WTC11 (cell line): ENCODE measurements around the gene PARP3. TPM values are rescaled to one million over a fixed set of nuclear protein-coding genes. Genes with fewer than 3 reads are reported as not detected.

Experiments
- ATAC-seq: fragments of 200-7000 bp; cut with Tn5 transposase; 2 replicates; pipeline ENCODE4 v1.10.0; 2021; ENCODE audit warnings: mild to moderate bottlenecking, moderate library complexity
- CTCF ChIA-PET: fragments of 300-600 bp; sonication (Branson Sonifier 250); formaldehyde crosslinking; loops from one replicate; lab custom pipeline; 2021; ENCODE audit warnings: antibody characterized with exemption; lab: Charles Lee
- POLR2A ChIA-PET: fragments of 350-600 bp; sonication (Branson Sonifier 250); formaldehyde crosslinking; loops from one replicate; lab custom pipeline; 2021; ENCODE audit warnings: antibody characterized with exemption; lab: Charles Lee
- DNase-seq: peaks from one replicate; pipeline ENCODE4 v3.0.0; 2021; ENCODE audit warnings: low spot score
- H3K27ac Mint-ChIP-seq: 2 replicates; pipeline ENCODE4 v1.8.0; 2021; ENCODE audit warnings: mixed read lengths
- H3K27me3 Mint-ChIP-seq: 2 replicates; pipeline ENCODE4 v1.8.0; 2021; ENCODE audit warnings: low read depth, mild to moderate bottlenecking, moderate library complexity, mixed read lengths
- H3K36me3 Mint-ChIP-seq: 2 replicates; pipeline ENCODE4 v1.8.0; 2021; ENCODE audit warnings: mixed read lengths
- H3K4me1 Mint-ChIP-seq: 2 replicates; pipeline ENCODE4 v1.8.0; 2022; ENCODE audit warnings: mixed read lengths
- H3K4me3 Mint-ChIP-seq: 2 replicates; pipeline ENCODE4 v1.8.0; 2021; ENCODE audit warnings: mild to moderate bottlenecking, moderate library complexity, mixed read lengths
- H3K9me3 Mint-ChIP-seq: 2 replicates; pipeline ENCODE4 v1.8.0; 2021; ENCODE audit warnings: mixed read lengths
- ELF4 ChIP-seq: sonication (generic); formaldehyde crosslinking; IDR thresholded peaks from 2 replicates; pipeline ENCODE4 v1.8.1; 2022; ENCODE audit warnings: low read depth, mild to moderate bottlenecking, moderate library complexity, missing genetic modification reagents
- ESRRA ChIP-seq: sonication (generic); formaldehyde crosslinking; IDR thresholded peaks from 2 replicates; pipeline ENCODE4 v1.8.1; 2022; ENCODE audit warnings: mild to moderate bottlenecking, missing genetic modification reagents, borderline replicate concordance
- FOXP1 ChIP-seq: sonication (generic); formaldehyde crosslinking; IDR thresholded peaks from 2 replicates; pipeline ENCODE4 v1.8.0; 2022; ENCODE audit warnings: missing genetic modification reagents, mild to moderate bottlenecking, moderate library complexity, borderline replicate concordance
- HMGA2 ChIP-seq: fragments of 250-450 bp; sonication (Bioruptor Pico); IDR thresholded peaks from 2 replicates; pipeline ENCODE4 v1.4.0; 2021; ENCODE audit warnings: mild to moderate bottlenecking, moderate library complexity
- SMAD3 ChIP-seq: sonication (generic); formaldehyde crosslinking; IDR thresholded peaks from 2 replicates; pipeline ENCODE4 v1.8.0; 2022; ENCODE audit warnings: missing genetic modification reagents, mild to moderate bottlenecking, borderline replicate concordance
- ZNF396 ChIP-seq: fragments of 250-450 bp; sonication (Bioruptor Pico); IDR thresholded peaks from 2 replicates; pipeline ENCODE4 v1.8.0; 2021; ENCODE audit warnings: mild to moderate bottlenecking, moderate library complexity, borderline replicate concordance
- total RNA-seq: library from RNA; stranded (reverse); gene quantifications from 3 replicates; pipeline ENCODE4 v1.2.3, GENCODE V29; 2021
- TF ChIP-seq, protein P1 (sequence below): sonication (generic); formaldehyde crosslinking; IDR thresholded peaks from 2 replicates; pipeline ENCODE4 v1.8.0; 2023; ENCODE audit warnings: missing genetic modification reagents, mild to moderate bottlenecking, borderline replicate concordance
- TF ChIP-seq, protein P2 (sequence below): sonication (generic); formaldehyde crosslinking; IDR thresholded peaks from 2 replicates; pipeline ENCODE4 v1.8.1; 2022; ENCODE audit warnings: low read depth, mild to moderate bottlenecking, moderate library complexity, missing genetic modification reagents, borderline replicate concordance
- TF ChIP-seq, protein P3 (sequence below): sonication (generic); formaldehyde crosslinking; IDR thresholded peaks from 2 replicates; pipeline ENCODE4 v1.8.0; 2023; ENCODE audit warnings: mild to moderate bottlenecking, missing genetic modification reagents
- TF ChIP-seq, protein P4 (sequence below): sonication (generic); formaldehyde crosslinking; IDR thresholded peaks from 2 replicates; pipeline ENCODE4 v1.8.0; 2023; ENCODE audit warnings: missing genetic modification reagents
- TF ChIP-seq, protein P5 (sequence below): sonication (generic); formaldehyde crosslinking; IDR thresholded peaks from 2 replicates; pipeline ENCODE4 v1.8.1; 2023; ENCODE audit warnings: mild to moderate bottlenecking, missing genetic modification reagents
- TF ChIP-seq, protein P6 (sequence below): sonication (generic); formaldehyde crosslinking; IDR thresholded peaks from 2 replicates; pipeline ENCODE4 v1.8.1; 2022; ENCODE audit warnings: mild to moderate bottlenecking, missing genetic modification reagents, moderate library complexity, borderline replicate concordance
- TF ChIP-seq, protein P7 (sequence below): sonication (generic); formaldehyde crosslinking; IDR thresholded peaks from 2 replicates; pipeline ENCODE4 v1.8.0; 2022; ENCODE audit warnings: mild to moderate bottlenecking, missing genetic modification reagents
- TF ChIP-seq, protein P8 (sequence below): sonication (generic); formaldehyde crosslinking; IDR thresholded peaks from 2 replicates; pipeline ENCODE4 v1.8.1; 2023; ENCODE audit warnings: mild to moderate bottlenecking, missing genetic modification reagents, moderate library complexity
- TF ChIP-seq, protein P9 (sequence below): fragments of 250-450 bp; sonication (Bioruptor Pico); IDR thresholded peaks from 2 replicates; pipeline ENCODE4 v1.9.0; 2021; ENCODE audit warnings: mild to moderate bottlenecking
- TF ChIP-seq, protein P10 (sequence below): fragments of 250-450 bp; sonication (Bioruptor Pico); IDR thresholded peaks from 2 replicates; pipeline ENCODE4 v2.1.2; 2022; ENCODE audit warnings: mild to moderate bottlenecking, moderate library complexity
- TF ChIP-seq, protein P11 (sequence below): fragments of 250-450 bp; sonication (Bioruptor Pico); IDR thresholded peaks from 2 replicates; pipeline ENCODE4 v1.9.0; 2021; ENCODE audit warnings: moderate library complexity, mild to moderate bottlenecking, inconsistent platforms, borderline replicate concordance

PARP3 gene
- total RNA-seq, 1 experiment from 2014 or later: 2.9 TPM

DNA sequence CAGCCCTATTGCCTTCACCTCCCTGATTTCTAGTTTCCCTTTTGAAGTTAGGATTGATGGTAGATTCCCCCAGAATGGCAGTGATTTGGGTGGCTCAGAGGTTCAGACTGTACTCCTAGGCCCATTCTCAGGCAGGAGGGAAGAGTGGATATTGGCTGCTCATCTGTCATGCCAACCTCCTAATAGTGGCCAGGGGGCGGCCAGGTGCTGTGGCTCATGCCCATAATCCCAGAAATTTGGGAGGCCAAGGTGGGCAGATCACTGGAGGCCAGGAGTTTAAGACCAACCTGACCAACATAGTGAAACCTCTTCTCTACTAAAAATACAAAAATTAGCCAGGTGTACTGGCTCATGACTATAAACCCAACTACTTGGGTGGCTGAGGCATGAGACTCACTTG, 11.7 kb upstream of the PARP3 start:
- no peak for ATAC-seq
- CTCF ChIA-PET: interaction anchor here (1.3 kb wide), 1 partner anchor 11 kb away, joined by 6 read pairs; the partner anchor contains the start of gene RRP9

More for the DNA sequence above, 11.7 kb upstream of the PARP3 start:
- Mint-ChIP-seq H3K36me3 (peaks cover 25% of the 10 kb centered on the region), H3K9me3 (no peaks in the 10 kb centered on the region), H3K4me1 (no peaks in the 10 kb centered on the region), H3K4me3 (no peak overlapping the region), H3K27ac (no peak overlapping the region), H3K27me3 (no peaks in the 10 kb centered on the region)
- POLR2A ChIA-PET: no interaction called here
- no peak for DNase-seq
- TF ChIP-seq, protein P1, sequence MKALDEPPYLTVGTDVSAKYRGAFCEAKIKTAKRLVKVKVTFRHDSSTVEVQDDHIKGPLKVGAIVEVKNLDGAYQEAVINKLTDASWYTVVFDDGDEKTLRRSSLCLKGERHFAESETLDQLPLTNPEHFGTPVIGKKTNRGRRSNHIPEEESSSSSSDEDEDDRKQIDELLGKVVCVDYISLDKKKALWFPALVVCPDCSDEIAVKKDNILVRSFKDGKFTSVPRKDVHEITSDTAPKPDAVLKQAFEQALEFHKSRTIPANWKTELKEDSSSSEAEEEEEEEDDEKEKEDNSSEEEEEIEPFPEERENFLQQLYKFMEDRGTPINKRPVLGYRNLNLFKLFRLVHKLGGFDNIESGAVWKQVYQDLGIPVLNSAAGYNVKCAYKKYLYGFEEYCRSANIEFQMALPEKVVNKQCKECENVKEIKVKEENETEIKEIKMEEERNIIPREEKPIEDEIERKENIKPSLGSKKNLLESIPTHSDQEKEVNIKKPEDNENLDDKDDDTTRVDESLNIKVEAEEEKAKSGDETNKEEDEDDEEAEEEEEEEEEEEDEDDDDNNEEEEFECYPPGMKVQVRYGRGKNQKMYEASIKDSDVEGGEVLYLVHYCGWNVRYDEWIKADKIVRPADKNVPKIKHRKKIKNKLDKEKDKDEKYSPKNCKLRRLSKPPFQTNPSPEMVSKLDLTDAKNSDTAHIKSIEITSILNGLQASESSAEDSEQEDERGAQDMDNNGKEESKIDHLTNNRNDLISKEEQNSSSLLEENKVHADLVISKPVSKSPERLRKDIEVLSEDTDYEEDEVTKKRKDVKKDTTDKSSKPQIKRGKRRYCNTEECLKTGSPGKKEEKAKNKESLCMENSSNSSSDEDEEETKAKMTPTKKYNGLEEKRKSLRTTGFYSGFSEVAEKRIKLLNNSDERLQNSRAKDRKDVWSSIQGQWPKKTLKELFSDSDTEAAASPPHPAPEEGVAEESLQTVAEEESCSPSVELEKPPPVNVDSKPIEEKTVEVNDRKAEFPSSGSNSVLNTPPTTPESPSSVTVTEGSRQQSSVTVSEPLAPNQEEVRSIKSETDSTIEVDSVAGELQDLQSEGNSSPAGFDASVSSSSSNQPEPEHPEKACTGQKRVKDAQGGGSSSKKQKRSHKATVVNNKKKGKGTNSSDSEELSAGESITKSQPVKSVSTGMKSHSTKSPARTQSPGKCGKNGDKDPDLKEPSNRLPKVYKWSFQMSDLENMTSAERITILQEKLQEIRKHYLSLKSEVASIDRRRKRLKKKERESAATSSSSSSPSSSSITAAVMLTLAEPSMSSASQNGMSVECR (CRISPR knock-in tag): no peak
- TF ChIP-seq, protein P2, sequence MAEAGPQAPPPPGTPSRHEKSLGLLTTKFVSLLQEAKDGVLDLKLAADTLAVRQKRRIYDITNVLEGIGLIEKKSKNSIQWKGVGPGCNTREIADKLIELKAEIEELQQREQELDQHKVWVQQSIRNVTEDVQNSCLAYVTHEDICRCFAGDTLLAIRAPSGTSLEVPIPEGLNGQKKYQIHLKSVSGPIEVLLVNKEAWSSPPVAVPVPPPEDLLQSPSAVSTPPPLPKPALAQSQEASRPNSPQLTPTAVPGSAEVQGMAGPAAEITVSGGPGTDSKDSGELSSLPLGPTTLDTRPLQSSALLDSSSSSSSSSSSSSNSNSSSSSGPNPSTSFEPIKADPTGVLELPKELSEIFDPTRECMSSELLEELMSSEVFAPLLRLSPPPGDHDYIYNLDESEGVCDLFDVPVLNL (CRISPR knock-in tag): no peak
- TF ChIP-seq, protein P3, sequence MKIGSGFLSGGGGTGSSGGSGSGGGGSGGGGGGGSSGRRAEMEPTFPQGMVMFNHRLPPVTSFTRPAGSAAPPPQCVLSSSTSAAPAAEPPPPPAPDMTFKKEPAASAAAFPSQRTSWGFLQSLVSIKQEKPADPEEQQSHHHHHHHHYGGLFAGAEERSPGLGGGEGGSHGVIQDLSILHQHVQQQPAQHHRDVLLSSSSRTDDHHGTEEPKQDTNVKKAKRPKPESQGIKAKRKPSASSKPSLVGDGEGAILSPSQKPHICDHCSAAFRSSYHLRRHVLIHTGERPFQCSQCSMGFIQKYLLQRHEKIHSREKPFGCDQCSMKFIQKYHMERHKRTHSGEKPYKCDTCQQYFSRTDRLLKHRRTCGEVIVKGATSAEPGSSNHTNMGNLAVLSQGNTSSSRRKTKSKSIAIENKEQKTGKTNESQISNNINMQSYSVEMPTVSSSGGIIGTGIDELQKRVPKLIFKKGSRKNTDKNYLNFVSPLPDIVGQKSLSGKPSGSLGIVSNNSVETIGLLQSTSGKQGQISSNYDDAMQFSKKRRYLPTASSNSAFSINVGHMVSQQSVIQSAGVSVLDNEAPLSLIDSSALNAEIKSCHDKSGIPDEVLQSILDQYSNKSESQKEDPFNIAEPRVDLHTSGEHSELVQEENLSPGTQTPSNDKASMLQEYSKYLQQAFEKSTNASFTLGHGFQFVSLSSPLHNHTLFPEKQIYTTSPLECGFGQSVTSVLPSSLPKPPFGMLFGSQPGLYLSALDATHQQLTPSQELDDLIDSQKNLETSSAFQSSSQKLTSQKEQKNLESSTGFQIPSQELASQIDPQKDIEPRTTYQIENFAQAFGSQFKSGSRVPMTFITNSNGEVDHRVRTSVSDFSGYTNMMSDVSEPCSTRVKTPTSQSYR: no peak
- TF ChIP-seq HMGA2 (no peak), SMAD3 (no peak), ELF4 (CRISPR knock-in tag) (no peak), ESRRA (no peak), ZNF396 (CRISPR knock-in tag) (no peak), FOXP1 (CRISPR knock-in tag) (no peak)
- TF ChIP-seq, protein P4, sequence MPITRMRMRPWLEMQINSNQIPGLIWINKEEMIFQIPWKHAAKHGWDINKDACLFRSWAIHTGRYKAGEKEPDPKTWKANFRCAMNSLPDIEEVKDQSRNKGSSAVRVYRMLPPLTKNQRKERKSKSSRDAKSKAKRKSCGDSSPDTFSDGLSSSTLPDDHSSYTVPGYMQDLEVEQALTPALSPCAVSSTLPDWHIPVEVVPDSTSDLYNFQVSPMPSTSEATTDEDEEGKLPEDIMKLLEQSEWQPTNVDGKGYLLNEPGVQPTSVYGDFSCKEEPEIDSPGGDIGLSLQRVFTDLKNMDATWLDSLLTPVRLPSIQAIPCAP (CRISPR knock-in tag): no peak
- TF ChIP-seq, protein P5, sequence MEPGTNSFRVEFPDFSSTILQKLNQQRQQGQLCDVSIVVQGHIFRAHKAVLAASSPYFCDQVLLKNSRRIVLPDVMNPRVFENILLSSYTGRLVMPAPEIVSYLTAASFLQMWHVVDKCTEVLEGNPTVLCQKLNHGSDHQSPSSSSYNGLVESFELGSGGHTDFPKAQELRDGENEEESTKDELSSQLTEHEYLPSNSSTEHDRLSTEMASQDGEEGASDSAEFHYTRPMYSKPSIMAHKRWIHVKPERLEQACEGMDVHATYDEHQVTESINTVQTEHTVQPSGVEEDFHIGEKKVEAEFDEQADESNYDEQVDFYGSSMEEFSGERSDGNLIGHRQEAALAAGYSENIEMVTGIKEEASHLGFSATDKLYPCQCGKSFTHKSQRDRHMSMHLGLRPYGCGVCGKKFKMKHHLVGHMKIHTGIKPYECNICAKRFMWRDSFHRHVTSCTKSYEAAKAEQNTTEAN (CRISPR knock-in tag): no peak
- TF ChIP-seq, protein P6, sequence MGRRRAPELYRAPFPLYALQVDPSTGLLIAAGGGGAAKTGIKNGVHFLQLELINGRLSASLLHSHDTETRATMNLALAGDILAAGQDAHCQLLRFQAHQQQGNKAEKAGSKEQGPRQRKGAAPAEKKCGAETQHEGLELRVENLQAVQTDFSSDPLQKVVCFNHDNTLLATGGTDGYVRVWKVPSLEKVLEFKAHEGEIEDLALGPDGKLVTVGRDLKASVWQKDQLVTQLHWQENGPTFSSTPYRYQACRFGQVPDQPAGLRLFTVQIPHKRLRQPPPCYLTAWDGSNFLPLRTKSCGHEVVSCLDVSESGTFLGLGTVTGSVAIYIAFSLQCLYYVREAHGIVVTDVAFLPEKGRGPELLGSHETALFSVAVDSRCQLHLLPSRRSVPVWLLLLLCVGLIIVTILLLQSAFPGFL: no peak
- TF ChIP-seq, protein P7, sequence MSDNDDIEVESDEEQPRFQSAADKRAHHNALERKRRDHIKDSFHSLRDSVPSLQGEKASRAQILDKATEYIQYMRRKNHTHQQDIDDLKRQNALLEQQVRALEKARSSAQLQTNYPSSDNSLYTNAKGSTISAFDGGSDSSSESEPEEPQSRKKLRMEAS (CRISPR knock-in tag): no peak
- TF ChIP-seq, protein P8, sequence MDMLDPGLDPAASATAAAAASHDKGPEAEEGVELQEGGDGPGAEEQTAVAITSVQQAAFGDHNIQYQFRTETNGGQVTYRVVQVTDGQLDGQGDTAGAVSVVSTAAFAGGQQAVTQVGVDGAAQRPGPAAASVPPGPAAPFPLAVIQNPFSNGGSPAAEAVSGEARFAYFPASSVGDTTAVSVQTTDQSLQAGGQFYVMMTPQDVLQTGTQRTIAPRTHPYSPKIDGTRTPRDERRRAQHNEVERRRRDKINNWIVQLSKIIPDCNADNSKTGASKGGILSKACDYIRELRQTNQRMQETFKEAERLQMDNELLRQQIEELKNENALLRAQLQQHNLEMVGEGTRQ (CRISPR knock-in tag): no peak
- TF ChIP-seq, protein P9, sequence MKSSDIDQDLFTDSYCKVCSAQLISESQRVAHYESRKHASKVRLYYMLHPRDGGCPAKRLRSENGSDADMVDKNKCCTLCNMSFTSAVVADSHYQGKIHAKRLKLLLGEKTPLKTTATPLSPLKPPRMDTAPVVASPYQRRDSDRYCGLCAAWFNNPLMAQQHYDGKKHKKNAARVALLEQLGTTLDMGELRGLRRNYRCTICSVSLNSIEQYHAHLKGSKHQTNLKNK: no peak
- TF ChIP-seq, protein P10, sequence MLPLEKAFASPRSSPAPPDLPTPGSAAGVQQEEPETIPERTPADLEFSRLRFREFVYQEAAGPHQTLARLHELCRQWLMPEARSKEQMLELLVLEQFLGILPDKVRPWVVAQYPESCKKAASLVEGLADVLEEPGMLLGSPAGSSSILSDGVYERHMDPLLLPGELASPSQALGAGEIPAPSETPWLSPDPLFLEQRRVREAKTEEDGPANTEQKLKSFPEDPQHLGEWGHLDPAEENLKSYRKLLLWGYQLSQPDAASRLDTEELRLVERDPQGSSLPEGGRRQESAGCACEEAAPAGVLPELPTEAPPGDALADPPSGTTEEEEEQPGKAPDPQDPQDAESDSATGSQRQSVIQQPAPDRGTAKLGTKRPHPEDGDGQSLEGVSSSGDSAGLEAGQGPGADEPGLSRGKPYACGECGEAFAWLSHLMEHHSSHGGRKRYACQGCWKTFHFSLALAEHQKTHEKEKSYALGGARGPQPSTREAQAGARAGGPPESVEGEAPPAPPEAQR (CRISPR knock-in tag): no peak
- TF ChIP-seq, protein P11, sequence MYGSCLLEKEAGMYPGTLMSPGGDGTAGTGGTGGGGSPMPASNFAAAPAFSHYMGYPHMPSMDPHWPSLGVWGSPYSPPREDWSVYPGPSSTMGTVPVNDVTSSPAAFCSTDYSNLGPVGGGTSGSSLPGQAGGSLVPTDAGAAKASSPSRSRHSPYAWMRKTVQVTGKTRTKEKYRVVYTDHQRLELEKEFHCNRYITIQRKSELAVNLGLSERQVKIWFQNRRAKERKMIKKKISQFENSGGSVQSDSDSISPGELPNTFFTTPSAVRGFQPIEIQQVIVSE (CRISPR knock-in tag): no peak
